Neural cell (in vitro differentiated cells): ENCODE data around the gene SSBP1. TPM values are rescaled to one million over a fixed set of nuclear protein-coding genes. Genes with fewer than 3 reads are reported as not detected.

Experiments
- H2AFZ ChIP-seq: fragments of 200-600, 300-800 bp; sonication (generic), shearing (Covaris generic); 2 replicates; pipeline ENCODE4 v1.6.0; 2014; ENCODE audit warnings: low read depth, mild to moderate bottlenecking, antibody characterized with exemption, low read length, moderate library complexity
- H3F3A ChIP-seq: fragments of 200-600 bp; shearing (Covaris generic); 2 replicates; pipeline ENCODE4 v1.6.1; 2016; ENCODE audit warnings: mild to moderate bottlenecking, moderate library complexity, mixed read lengths, antibody characterized with exemption, low read length; ENCODE audit not compliant: insufficient read depth, poor library complexity, severe bottlenecking
- H3K27ac ChIP-seq: fragments of 200-600, 300-800 bp; sonication (generic), shearing (Covaris generic); 2 replicates; pipeline ENCODE4 v1.5.1; 2014; ENCODE audit warnings: mild to moderate bottlenecking, low read length, moderate library complexity
- H3K27me3 ChIP-seq: fragments of 300-800, 200-600 bp; sonication (generic), shearing (Covaris generic); 2 replicates; pipeline ENCODE4 v1.6.0; 2014; ENCODE audit warnings: mild to moderate bottlenecking, low read depth, low read length, moderate library complexity; ENCODE audit not compliant: insufficient read depth
- H3K36me3 ChIP-seq: fragments of 300-800, 200-600 bp; sonication (generic), shearing (Covaris generic); 2 replicates; pipeline ENCODE4 v1.5.1; 2014; ENCODE audit warnings: mild to moderate bottlenecking, antibody characterized with exemption, low read length, moderate library complexity; ENCODE audit not compliant: insufficient read depth
- H3K4me2 ChIP-seq: fragments of 300-800, 200-600 bp; sonication (generic), shearing (Covaris generic); 2 replicates; pipeline ENCODE4 v1.6.0; 2014; ENCODE audit warnings: mild to moderate bottlenecking, low read length
- H3K4me3 ChIP-seq: fragments of 300-800, 200-600 bp; sonication (generic), shearing (Covaris generic); 2 replicates; pipeline ENCODE4 v1.5.1; 2014; ENCODE audit warnings: mild to moderate bottlenecking, low read length, moderate library complexity
- H3K79me2 ChIP-seq: fragments of 200-600 bp; shearing (Covaris generic); replicated peaks from 2 replicates; pipeline ENCODE4 v1.6.0; 2014; ENCODE audit warnings: mild to moderate bottlenecking, low read length, moderate library complexity; ENCODE audit not compliant: insufficient read depth
- H3K9ac ChIP-seq: fragments of 300-800, 200-600 bp; sonication (generic), shearing (Covaris generic); 2 replicates; pipeline ENCODE4 v1.6.1; 2016; ENCODE audit warnings: mild to moderate bottlenecking, low read length, mixed read lengths
- H3K9me2 ChIP-seq: fragments of 200-600 bp; shearing (Covaris generic); 2 replicates; pipeline ENCODE4 v1.6.1; 2016; ENCODE audit warnings: mild to moderate bottlenecking, low read length, mixed read lengths; ENCODE audit not compliant: insufficient read depth
- H3K9me3 ChIP-seq: fragments of 200-600, 300-800 bp; sonication (generic), shearing (Covaris generic); 2 replicates; pipeline ENCODE4 v1.6.1; 2016; ENCODE audit warnings: mild to moderate bottlenecking, mixed run types, low read length, moderate library complexity, mixed read lengths
- H4K20me1 ChIP-seq: fragments of 200-600 bp; shearing (Covaris generic); 2 replicates; pipeline ENCODE4 v1.6.1; 2016; ENCODE audit warnings: mild to moderate bottlenecking, mixed run types; ENCODE audit not compliant: insufficient read depth
- CTCF ChIP-seq: fragments of 450-650 bp; IDR thresholded peaks from 2 replicates; pipeline ENCODE4 v1.5.1; 2014; ENCODE audit warnings: antibody characterized with exemption, mild to moderate bottlenecking, moderate library complexity; ENCODE audit not compliant: poor library complexity, severe bottlenecking
- EP300 ChIP-seq: fragments of 450-650 bp; conservative IDR thresholded peaks from 2 replicates; pipeline ENCODE4 v1.6.1; 2014; ENCODE audit warnings: antibody characterized with exemption, mild to moderate bottlenecking, moderate library complexity; ENCODE audit not compliant: poor library complexity, severe bottlenecking
- EZH2 ChIP-seq: fragments of 200-600, 300-800 bp; shearing (Covaris generic), sonication (generic); IDR thresholded peaks from 2 replicates; pipeline ENCODE4 v1.6.1; 2014; ENCODE audit warnings: antibody characterized with exemption, low read length, borderline replicate concordance, mild to moderate bottlenecking; ENCODE audit not compliant: insufficient read depth, poor library complexity, severe bottlenecking
- MXI1 ChIP-seq: fragments of 450-650 bp; conservative IDR thresholded peaks from 2 replicates; pipeline ENCODE4 v1.6.1; 2014; ENCODE audit warnings: antibody characterized with exemption, mild to moderate bottlenecking; ENCODE audit not compliant: poor library complexity, severe bottlenecking
- POLR2AphosphoS5 ChIP-seq: IDR thresholded peaks from 2 replicates; pipeline ENCODE4 v1.6.1; 2012
- RAD21 ChIP-seq: fragments of 450-650 bp; conservative IDR thresholded peaks from 2 replicates; pipeline ENCODE4 v1.6.1; 2014; ENCODE audit warnings: antibody characterized with exemption, mild to moderate bottlenecking, moderate library complexity
- REST ChIP-seq: IDR thresholded peaks from 2 replicates; pipeline ENCODE4 v1.6.1; 2012; ENCODE audit warnings: borderline replicate concordance
- SMC3 ChIP-seq: fragments of 450-650 bp; conservative IDR thresholded peaks from 2 replicates; pipeline ENCODE4 v1.6.1; 2014; ENCODE audit warnings: antibody characterized with exemption, mild to moderate bottlenecking, moderate library complexity; ENCODE audit not compliant: poor library complexity
- TAF1 ChIP-seq: IDR thresholded peaks from 2 replicates; pipeline ENCODE4 v1.6.1; 2012; ENCODE audit warnings: low read depth
- polyA plus RNA-seq: library from polyadenylated mRNA; depleted of rRNA; stranded (reverse); fragments of >200 nt; gene quantifications from 2 replicates; pipeline ENCODE4 v1.2.3, GENCODE V29; 2014

Gene SSBP1
- polyA plus RNA-seq, 1 donor from 2014 or later: 296 TPM

- no peaks in the 10 kb centered on the region for H3K79me2 ChIP-seq
- TF ChIP-seq SMC3 (no peak), REST (no peak), CTCF (no peak)
- no peak overlapping the region for H3K4me2 ChIP-seq
- no peak overlapping the region for H3K4me3 ChIP-seq
- H3K9me2 ChIP-seq: no peaks in the 10 kb centered on the region
- no peaks in the 10 kb centered on the region for H3K27me3 ChIP-seq
- no peaks in the 10 kb centered on the region for H4K20me1 ChIP-seq
- no peak overlapping the region for H3K9ac ChIP-seq
- no peaks in the 10 kb centered on the region for H3F3A ChIP-seq
- no peak overlapping the region for H2AFZ ChIP-seq
- H3K36me3 ChIP-seq: no peaks in the 10 kb centered on the region
- no peak overlapping the region for H3K27ac ChIP-seq
- H3K9me3 ChIP-seq: no peaks in the 10 kb centered on the region
Measured at GRCh38 chr7:141788296-141788695, 50.1 kb downstream of the SSBP1 start.

- no peak within 1 kb of the TSS for H3K4me2 ChIP-seq
- H3K27ac ChIP-seq: no peak within 1 kb of the TSS
- no peaks in the 10 kb centered on the region for H4K20me1 ChIP-seq
- TF ChIP-seq TAF1: no peak
- TF ChIP-seq EZH2: no peak
- TF ChIP-seq SMC3: no peak
- no peak for TF ChIP-seq RAD21
- TF ChIP-seq CTCF: no peak
- no peak for TF ChIP-seq EP300
- no peak for TF ChIP-seq REST
- TF ChIP-seq POLR2AphosphoS5: no peak
- no peak for TF ChIP-seq MXI1
- H3K9me2 ChIP-seq: no peaks in the 10 kb centered on the region
- H3K9ac ChIP-seq: no peak within 1 kb of the TSS
- no peaks in the 10 kb centered on the region for H3K79me2 ChIP-seq
- H3F3A ChIP-seq: no peaks in the 10 kb centered on the region
- no peaks in the 10 kb centered on the region for H3K9me3 ChIP-seq
- H3K36me3 ChIP-seq: no peaks in the 10 kb centered on the region
- no peak within 1 kb of the TSS for H3K4me3 ChIP-seq
- no peaks in the 10 kb centered on the region for H3K27me3 ChIP-seq
- H2AFZ ChIP-seq: no peak within 1 kb of the TSS
Measured at GRCh38 chr7:141789917-141790316, 51.8 kb downstream of the SSBP1 start, which contains the start of gene TAS2R5. TSS of gene TAS2R5 (plus strand) at chr7:141790217. CDS start at chr7:141790362, 145 bp downstream.
